H1 (cell line): ENCODE measurements around the gene METRN.

Experiments
- CTCF ChIP-seq, 3 experiments: IDR thresholded peaks; 1 replicate in 2 of 3; 2 replicates in 1 of 3; pipeline versions ENCODE4 v1.5.1 to v1.6.1; 2011; ENCODE audit warnings: low read length in 3 of 3, mild to moderate bottlenecking in 3 of 3, inconsistent platforms in 2 of 3, low read depth in 1 of 3, moderate library complexity in 1 of 3; ENCODE audit not compliant: insufficient read depth in 1 of 3; ENCODE audit errors: control extremely low read depth in 1 of 3
- TAF1 ChIP-seq: IDR thresholded peaks from 2 replicates; pipeline ENCODE4 v1.6.1; 2011; ENCODE audit warnings: mild to moderate bottlenecking, low read depth, low read length
- TAF7 ChIP-seq: optimal IDR thresholded peaks from 2 replicates; pipeline ENCODE3; 2011; ENCODE audit warnings: low read depth, mild to moderate bottlenecking, inconsistent platforms, low read length, moderate library complexity, borderline replicate concordance
- TBP ChIP-seq: IDR thresholded peaks from 2 replicates; pipeline ENCODE4 v1.6.1; 2011; ENCODE audit warnings: low read depth, low read length, improper control_type of control experiment

DNA sequence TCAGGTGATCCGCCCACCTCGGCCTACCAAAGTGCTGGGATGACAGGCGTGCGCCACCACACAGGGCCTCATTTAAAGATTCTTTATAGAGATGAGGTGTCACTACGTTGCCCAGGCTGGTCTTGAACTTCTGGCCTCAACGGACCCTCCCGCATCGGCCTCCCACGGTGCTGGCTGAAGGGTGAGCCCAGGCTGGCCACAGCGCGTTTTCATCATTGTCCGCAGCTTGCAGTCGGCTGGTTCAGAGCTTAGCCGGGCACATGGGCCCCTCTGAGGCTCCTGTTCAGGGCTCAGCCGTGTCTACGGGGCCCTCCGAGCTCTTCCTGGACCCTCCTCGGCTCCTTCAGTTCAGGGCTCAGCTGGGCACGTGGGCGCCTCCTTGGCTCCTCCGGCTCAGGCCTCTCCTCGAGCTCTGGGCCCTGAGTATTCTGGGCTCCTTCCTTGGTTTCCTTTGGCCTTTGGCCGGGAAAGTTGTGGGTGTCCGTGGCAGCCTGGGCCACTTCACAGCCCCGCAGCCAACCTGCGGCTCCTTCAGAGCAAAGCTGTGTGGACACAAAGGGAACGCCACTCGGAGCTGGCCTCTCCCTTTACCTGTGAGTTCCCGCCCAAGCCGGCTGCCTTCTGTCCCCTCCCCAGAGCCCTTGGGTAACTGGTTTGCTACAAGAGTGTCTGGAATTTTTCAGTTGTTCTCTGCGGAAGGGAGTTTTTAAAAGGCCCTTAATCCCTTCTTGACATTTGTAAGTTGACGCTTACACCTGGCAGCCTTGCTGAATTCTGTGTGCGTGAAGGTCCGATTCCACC, 44.4 kb downstream of the METRN start:
- TF ChIP-seq TAF1 (no peak), TBP (no peak), TAF7 (no peak), CTCF (IDR thresholded peaks at IDR 0.05; ENCODE audit: control extremely low read depth in 1 of 3, insufficient read depth in 1 of 3, low read depth in 1 of 3, low read length in 3 of 3) (no peak)
